GM21515 (cell line): ENCODE data around the gene LCN12.

ENCODE experiments used
- ATAC-seq: cut with Tn5 transposase; IDR thresholded peaks from one replicate; pipeline ENCODE4 v1.9.1; 2021; ENCODE audit not compliant: unreplicated experiment

Gene LCN12

DNA sequence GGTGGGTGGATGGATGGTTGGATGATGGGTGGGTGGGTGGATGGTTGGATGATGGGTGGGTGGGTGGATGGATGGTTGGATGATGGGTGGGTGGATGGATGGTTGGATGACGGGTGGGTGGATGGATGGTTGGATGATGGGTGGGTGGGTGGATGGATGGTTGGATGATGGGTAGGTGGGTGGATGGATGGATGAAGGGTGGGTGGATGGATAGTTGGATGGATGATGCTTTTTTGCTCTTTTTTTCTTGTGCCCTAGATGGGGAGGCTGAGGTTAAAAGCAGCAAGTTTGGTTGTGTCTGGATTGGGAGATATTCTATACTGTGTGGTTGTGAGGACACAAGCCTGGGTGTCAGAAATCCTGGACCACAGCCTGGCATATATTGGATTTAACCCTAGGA, 5.4 kb downstream of the LCN12 start:
- ATAC-seq, result no peak

GRCh38 chr9:136957901-136958300, 5.8 kb downstream of the LCN12 start:
- ATAC-seq, result no peak

- ATAC-seq, result no peak
Measured at GRCh38 chr9:136958473-136958872, 6.4 kb downstream of the LCN12 start.

- ATAC-seq, result no peak
Measured at GRCh38 chr9:136958898-136959850, 7.1 kb downstream of the LCN12 start.

GRCh38 chr9:136960212-136960937, 8.3 kb downstream of the LCN12 start:
- no peak for ATAC-seq

GRCh38 chr9:136960938-136961275, 8.8 kb downstream of the LCN12 start:
- no peak for ATAC-seq

DNA sequence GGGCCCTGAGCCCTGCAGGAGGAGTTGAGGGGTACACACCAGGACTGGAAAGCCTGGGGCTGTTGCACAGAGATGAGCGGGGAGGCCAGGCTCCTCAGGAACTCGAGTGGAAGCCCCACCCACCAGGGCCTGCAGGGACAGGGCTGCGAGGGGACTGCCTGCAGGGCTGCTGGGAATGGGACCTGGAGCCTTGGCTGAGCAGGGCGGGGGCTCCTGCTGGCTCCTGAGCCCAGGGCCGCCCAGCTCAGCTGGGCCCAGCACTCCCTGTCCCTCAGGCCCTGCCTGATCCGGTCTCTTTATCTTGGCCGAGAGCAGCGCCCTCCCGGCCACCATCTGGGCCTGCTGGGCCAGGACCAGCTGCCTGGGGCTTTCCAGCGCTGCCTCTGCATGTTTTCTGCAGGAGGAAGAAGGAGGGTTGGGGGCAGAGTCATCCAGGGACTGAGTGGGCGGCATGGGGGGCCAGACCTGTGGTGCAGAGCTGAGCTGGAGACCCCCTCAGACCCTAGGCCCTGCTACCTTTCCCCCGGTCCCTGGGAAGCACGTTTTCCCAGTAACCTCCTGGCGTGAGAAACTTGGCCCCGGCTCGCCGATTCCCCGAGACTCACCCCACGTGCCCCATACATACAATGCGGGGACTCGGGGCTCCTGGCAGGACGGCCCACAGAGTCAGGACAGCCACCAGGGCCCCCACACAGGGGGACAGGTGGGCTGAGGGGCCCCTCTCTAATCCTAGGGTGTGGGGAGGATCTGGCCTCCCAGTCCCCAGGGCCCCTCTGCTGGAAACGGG, 9.4 kb downstream of the LCN12 start:
- no peak for ATAC-seq

- ATAC-seq, result no peak
Measured at GRCh38 chr9:136962163-136962562, 10.1 kb downstream of the LCN12 start.

- no peak for ATAC-seq
Measured at GRCh38 chr9:136962701-136963248, 10.7 kb downstream of the LCN12 start.

DNA sequence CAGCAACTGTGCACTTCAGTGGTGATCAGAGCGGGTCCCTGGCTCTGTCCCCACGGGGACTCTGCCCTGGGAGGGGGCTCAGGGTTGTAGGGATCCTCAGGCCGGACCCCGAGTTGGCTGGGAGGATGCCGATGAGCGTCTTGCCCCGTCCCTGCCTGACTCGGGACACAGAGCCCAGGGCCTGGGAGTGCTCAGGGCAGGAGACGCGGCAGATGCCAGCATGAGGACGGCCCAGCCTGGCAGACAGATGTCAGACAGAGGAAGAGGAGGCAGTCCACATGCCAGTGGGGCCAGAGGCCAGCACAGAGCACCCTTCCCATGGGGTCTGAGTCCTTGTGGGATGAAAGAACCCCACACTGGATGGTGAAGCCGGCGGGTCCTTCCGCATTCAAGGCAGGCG, 11.3 kb downstream of the LCN12 start:
- no peak for ATAC-seq

GRCh38 chr9:136963751-136964150, 11.7 kb downstream of the LCN12 start:
- no peak for ATAC-seq

- no peak for ATAC-seq
Measured at GRCh38 chr9:136964171-136964689, 12.2 kb downstream of the LCN12 start.

- no peak for ATAC-seq
Measured at GRCh38 chr9:136964833-136965422, 12.9 kb downstream of the LCN12 start.

DNA sequence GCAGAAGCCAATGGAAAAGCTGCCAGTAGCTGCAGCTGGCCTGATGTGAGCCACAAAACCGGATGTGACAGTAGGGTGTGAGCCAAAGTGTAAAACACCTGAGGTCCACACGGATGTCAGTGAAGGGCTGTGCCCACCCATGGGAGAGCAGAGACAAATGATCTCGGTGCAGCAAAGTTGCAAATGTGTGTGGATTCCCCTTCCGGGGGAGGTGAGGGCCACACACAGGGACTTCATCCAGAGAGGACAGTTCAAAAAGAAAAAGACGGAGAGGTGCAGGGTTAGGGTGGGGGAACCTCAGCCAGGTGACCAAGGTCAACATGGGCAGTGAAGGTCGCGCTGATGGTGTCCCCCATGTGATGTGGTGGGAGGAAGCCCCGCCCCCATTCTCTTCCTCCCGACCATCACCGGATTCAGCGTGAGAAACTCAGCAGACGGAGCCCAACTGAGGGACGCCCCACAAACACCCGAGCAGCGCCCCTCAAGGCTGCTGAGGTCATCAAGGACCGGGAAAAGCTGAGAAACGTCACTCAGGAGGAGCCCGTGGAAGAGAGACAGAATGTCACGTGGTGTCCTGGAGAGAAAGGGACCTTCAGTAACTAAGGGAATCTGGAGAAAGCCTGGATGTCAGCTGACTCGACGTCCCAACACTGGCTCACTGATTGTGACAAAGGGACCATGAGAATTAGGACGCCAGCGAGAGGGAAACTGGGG, 13.9 kb downstream of the LCN12 start:
- ATAC-seq, result no peak

GRCh38 chr9:136968333-136969127, 16.5 kb downstream of the LCN12 start:
- ATAC-seq, result no peak

DNA sequence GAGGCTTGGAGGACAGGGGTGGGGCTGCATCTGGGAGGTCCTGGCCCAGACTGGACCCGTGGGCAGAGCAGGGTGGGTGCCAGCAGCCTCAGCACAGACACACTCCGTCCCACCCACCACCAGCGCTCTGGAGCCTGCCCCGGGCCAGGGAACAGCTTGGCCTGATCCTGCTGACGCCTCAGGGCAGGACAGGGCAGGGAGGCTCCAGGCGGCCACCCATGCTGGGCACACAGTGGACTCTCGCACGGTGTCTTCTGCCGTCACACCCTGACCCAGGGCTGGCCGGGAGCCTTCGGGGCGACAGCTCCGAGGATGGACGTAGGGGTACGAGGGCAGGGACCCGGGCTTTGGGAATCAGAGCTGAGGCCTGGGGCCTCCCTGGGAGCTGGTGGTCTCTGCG, 17.1 kb downstream of the LCN12 start:
- no peak for ATAC-seq

GRCh38 chr9:136969774-136970173, 17.7 kb downstream of the LCN12 start:
- ATAC-seq, result no peak

DNA sequence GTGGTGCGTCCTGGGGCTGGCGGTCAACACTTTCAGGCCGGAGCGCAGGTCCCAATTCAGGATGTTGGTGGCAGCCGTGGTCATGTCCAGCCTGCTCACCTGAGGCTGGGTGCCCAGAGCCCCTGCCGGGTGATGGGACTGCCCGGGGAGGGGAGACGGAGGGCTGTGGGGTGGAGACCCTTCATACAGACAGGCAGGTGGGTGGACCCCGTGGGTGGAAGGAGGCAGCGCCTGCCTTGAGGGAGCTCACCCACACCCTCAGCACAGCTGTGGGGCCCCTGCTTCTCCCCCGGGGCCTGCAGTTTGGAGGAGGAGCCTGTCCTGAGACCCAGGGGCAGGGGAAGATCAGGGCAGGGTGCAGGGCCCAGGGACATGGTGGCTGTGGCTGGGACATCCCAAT, 18.3 kb downstream of the LCN12 start:
- ATAC-seq, result no peak

DNA sequence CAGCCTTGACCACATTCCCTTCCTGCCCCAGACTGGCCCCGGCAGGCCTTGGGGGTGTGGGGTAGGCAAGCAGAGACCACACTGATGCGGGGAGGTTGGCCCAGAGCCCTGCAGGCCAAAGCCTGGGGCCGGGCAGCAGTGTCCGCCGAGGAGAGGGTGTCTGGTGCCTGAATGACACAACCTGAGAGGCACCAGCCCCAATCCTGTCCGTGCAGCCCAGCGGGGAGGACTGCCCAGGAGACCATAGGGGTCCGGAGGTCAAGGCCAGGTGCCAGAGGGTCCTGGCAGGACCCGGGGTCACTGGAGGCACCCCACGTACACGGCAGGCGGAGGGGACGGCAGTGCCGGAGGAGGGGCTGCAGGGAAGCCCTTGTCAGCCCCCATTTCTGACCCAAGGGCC, 19.7 kb downstream of the LCN12 start:
- ATAC-seq, result no peak
